GM12878 (cell line): ENCODE data around the gene MAPT. TPM values are rescaled to one million over a fixed set of nuclear protein-coding genes. Genes with fewer than 3 reads are reported as not detected.

ENCODE experiments used
- ATAC-seq: fragments of 200-7000 bp; cut with Tn5 transposase; 3 replicates; pipeline ENCODE4 v1.9.1; 2020; ENCODE audit warnings: mild to moderate bottlenecking, moderate library complexity
- BruUV-seq: library from RNA; stranded (reverse); fragments of 400-500 nt; replicated peaks from 2 replicates; lab custom pipeline; 2021; lab: Mats Ljungman, UMichigan
- CTCF ChIA-PET: fragments of 300-600 bp; sonication (Branson Sonifier 250); formaldehyde crosslinking; extraction: SDS; loops from one replicate; lab custom pipeline; 2021; ENCODE audit warnings: inconsistent platforms; lab: Yijun Ruan, JAX
- POLR2A ChIA-PET: fragments of 350-600 bp; formaldehyde crosslinking; extraction: SDS; loops from one replicate; lab custom pipeline; 2021; ENCODE audit warnings: inconsistent platforms; lab: Charles Lee
- RAD21 ChIA-PET: fragments of 300-600 bp; sonication (Branson Sonifier 250); formaldehyde crosslinking; loops from one replicate; lab custom pipeline; 2023; ENCODE audit warnings: antibody characterized with exemption; ENCODE audit not compliant: unreplicated experiment; lab: Charles Lee
- SMC1A ChIA-PET: fragments of 300-600 bp; sonication (Branson Sonifier 250); formaldehyde crosslinking; loops from one replicate; lab custom pipeline; 2023; ENCODE audit not compliant: unreplicated experiment, uncharacterized antibody; lab: Charles Lee
- DNase-seq: peaks from one replicate; pipeline ENCODE4 v3.0.0-alpha.2; 2011; ENCODE audit warnings: low read depth, low spot score
- FAIRE-seq: peaks from 3 replicates; lab custom pipeline; 2011; peaks lifted over from hg19 to GRCh38; lab: Jason Lieb, UNC
- H2AFZ ChIP-seq: 2 replicates; pipeline ENCODE4 v1.6.0; 2011; ENCODE audit warnings: low read depth, low read length, control low read depth; ENCODE audit not compliant: control insufficient read depth
- H3K27ac ChIP-seq: 2 replicates; pipeline ENCODE4 v1.5.1; 2011; ENCODE audit warnings: control low read depth; ENCODE audit not compliant: control insufficient read depth, insufficient read depth
- H3K27me3 ChIP-seq, 2 experiments: replicated peaks in 1 of 2; 2 replicates each; pipeline versions ENCODE4 v1.6.0 to v1.6.1; 2011; ENCODE audit warnings: low read length in 1 of 2; ENCODE audit not compliant: control insufficient read depth in 2 of 2, insufficient read depth in 2 of 2
- H3K36me3 ChIP-seq, 2 experiments: 2 replicates each; pipeline ENCODE4 v1.5.1; 2011; ENCODE audit warnings: low read length in 1 of 2; ENCODE audit not compliant: control insufficient read depth in 2 of 2, insufficient read depth in 2 of 2
- H3K4me1 ChIP-seq: 2 replicates; pipeline ENCODE4 v1.6.1; 2011; ENCODE audit warnings: mild to moderate bottlenecking, low read length, moderate library complexity, mixed read lengths; ENCODE audit not compliant: control insufficient read depth, insufficient read depth
- H3K4me2 ChIP-seq: 2 replicates; pipeline ENCODE4 v1.6.0; 2011; ENCODE audit warnings: control low read depth; ENCODE audit not compliant: control insufficient read depth, insufficient read depth
- H3K4me3 ChIP-seq: fragments of 200-600 bp; sonication (generic); 2 replicates; pipeline ENCODE4 v1.5.1; 2016
- H3K79me2 ChIP-seq: 2 replicates; pipeline ENCODE4 v1.6.0; 2011; ENCODE audit warnings: low read length; ENCODE audit not compliant: control insufficient read depth, insufficient read depth
- H3K9ac ChIP-seq: 2 replicates; pipeline ENCODE4 v1.8.0; 2011; ENCODE audit warnings: low read length, control low read depth, mixed read lengths; ENCODE audit not compliant: control insufficient read depth, insufficient read depth
- H3K9me3 ChIP-seq: replicated peaks from 3 replicates; pipeline ENCODE4 v1.5.1; 2011; ENCODE audit warnings: mild to moderate bottlenecking, low read length; ENCODE audit not compliant: control insufficient read depth, insufficient read depth
- H4K20me1 ChIP-seq: 2 replicates; pipeline ENCODE4 v1.6.0; 2011; ENCODE audit not compliant: control insufficient read depth, insufficient read depth
- BHLHE40 ChIP-seq, 2 experiments: fragments of 450-650 bp in 1 of 2; IDR thresholded peaks; 2 replicates each; pipeline ENCODE4 v1.6.1; 2011 to 2017; ENCODE audit warnings: low read depth in 2 of 2, borderline replicate concordance in 1 of 2, improper control_type of control experiment in 1 of 2, low read length in 1 of 2, mild to moderate bottlenecking in 1 of 2
- CHD2 ChIP-seq: IDR thresholded peaks from 2 replicates; pipeline ENCODE4 v1.6.1; 2011; ENCODE audit warnings: low read depth, low read length, improper control_type of control experiment, borderline replicate concordance
- IKZF2 ChIP-seq, 2 experiments: fragments of 450-650 bp; IDR thresholded peaks; 2 replicates each; pipeline ENCODE4 v1.6.1; 2017; ENCODE audit warnings: mild to moderate bottlenecking in 2 of 2, moderate library complexity in 2 of 2
- LARP7 ChIP-seq: fragments of 450-650 bp; IDR thresholded peaks from 2 replicates; pipeline ENCODE4 v1.6.1; 2017; ENCODE audit warnings: mild to moderate bottlenecking
- RAD51 ChIP-seq: fragments of 450-650 bp; IDR thresholded peaks from 2 replicates; pipeline ENCODE4 v1.6.1; 2016; ENCODE audit warnings: moderate library complexity, mild to moderate bottlenecking, inconsistent platforms
- RBBP5 ChIP-seq: fragments of 200-600 bp; sonication (generic); conservative IDR thresholded peaks from 2 replicates; pipeline ENCODE4 v1.6.1; 2016
- SPI1 ChIP-seq: IDR thresholded peaks from 2 replicates; pipeline ENCODE4 v1.6.1; 2011; ENCODE audit warnings: low read depth, mild to moderate bottlenecking, low read length, moderate library complexity, borderline replicate concordance; ENCODE audit not compliant: insufficient read depth
- ZNF622 ChIP-seq: fragments of 450-650 bp; IDR thresholded peaks from 2 replicates; pipeline ENCODE4 v1.6.1; 2017; ENCODE audit warnings: mild to moderate bottlenecking, inconsistent platforms
- WGBS: methylation state at CpG from one replicate; pipeline ENCODE4 v1.1.6; 2016; ENCODE audit warnings: low lambda C conversion rate; ENCODE audit not compliant: insufficient replicate concordance, insufficient coverage; ENCODE audit errors: missing lambda C conversion rate; 5-methylcytosine and 5-hydroxymethylcytosine counted together
- in situ Hi-C: fragments of 300-500 bp; cut with MboI; formaldehyde crosslinking; loops from 9 replicates; pipeline ENCODE4 v1.14.3; 2018; ENCODE audit warnings: mixed read lengths
- intact Hi-C: fragments of 100-400 bp; cut with micrococcal nuclease; formaldehyde crosslinking; loops from one replicate; pipeline ENCODE4 v1.14.2; 2022; ENCODE audit not compliant: unreplicated experiment
- polyA plus RNA-seq, 11 experiments: library from polyadenylated mRNA; depleted of rRNA in 4 of 11; unstranded in 6 of 11; stranded (reverse) in 5 of 11; fragments of >200 nt; fragmentation: Nextera tagmentation in 4 of 11; fragmentation: Illumina TruSeq in 1 of 11; extraction: Ambion mirVana in 4 of 11; extraction: Trizol in 1 of 11; gene quantifications; 1 replicate in 1 of 11; 2 replicates in 10 of 11; pipeline versions ENCODE4 v1.2.1 to v1.2.3, GENCODE V29; 2011 to 2016; ENCODE audit warnings: inconsistent platforms in 2 of 11, missing spikeins in 2 of 11, low read depth in 1 of 11
- total RNA-seq, 4 experiments: library from RNA; depleted of rRNA in 3 of 4; stranded (reverse); fragments of >200 nt in 3 of 4; fragmentation: Illumina TruSeq in 1 of 4; extraction: Trizol in 1 of 4; gene quantifications; 2 replicates each; pipeline versions ENCODE4 v1.2.1 to v1.2.3, GENCODE V29; 2013 to 2021
- TF ChIP-seq, protein P1 (sequence below): IDR thresholded peaks from 2 replicates; pipeline ENCODE4 v1.6.1; 2011; ENCODE audit warnings: borderline replicate concordance, low read depth, mild to moderate bottlenecking, moderate library complexity, low read length; ENCODE audit not compliant: insufficient read depth, poor library complexity, severe bottlenecking

Gene MAPT
- total and polyA plus RNA-seq, 10 of the 15 experiments (the other 5 are each of a cell fraction or from before 2014, with no cell fraction given), result under 0.01 to 0.05 (median 0.03) TPM; not detected in 7

DNA sequence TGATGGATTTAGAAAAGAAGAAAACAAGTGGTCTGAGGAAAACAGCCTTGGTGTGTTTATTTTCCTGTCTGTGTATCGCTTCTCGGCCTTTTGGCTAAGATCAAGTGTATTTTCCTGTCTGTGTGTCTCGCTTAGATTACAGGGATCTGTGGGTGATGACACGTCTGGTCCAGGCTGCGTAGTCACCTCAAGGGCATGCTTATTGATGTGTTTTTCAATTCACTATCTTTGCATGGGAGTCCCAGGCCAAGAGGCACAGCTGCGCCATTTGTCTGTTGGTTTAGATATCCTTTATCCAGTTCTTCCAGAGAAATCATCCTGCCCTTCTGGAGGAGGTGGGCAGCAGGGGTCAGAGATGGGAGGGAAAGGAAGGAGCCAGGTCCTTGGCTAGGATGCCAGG, 57.6 kb downstream of the MAPT start:
- Histone ChIP-seq H3K36me3 (no peaks in the 10 kb centered on the region), H3K27me3 (peaks cover 0 to 3% of the 10 kb centered on the region in 2 experiments; a peak in 3 of 4 replicates), H3K9ac (no peak overlapping the region), H4K20me1 (no peaks in the 10 kb centered on the region), H3K4me1 (no peaks in the 10 kb centered on the region), H2AFZ (no peak overlapping the region), H3K4me3 (no peak overlapping the region), H3K9me3 (no peaks in the 10 kb centered on the region), H3K4me2 (no peak overlapping the region), H3K27ac (no peak overlapping the region), H3K79me2 (no peaks in the 10 kb centered on the region)
- WGBS, result 24% methylated on average over 6 of the region's 6 CpGs
- SMC1A ChIA-PET, result no interaction called here
- FAIRE-seq, result no peak
- no TSS peak for BruUV-seq
- RAD21 ChIA-PET, result no interaction called here
- no peak for ATAC-seq
- in situ Hi-C loops, result no loop called here
- TF ChIP-seq IKZF2 (IDR thresholded peaks at IDR 0.05) (no peak), RAD51 (no peak), ZNF622 (no peak), SPI1 (no peak), CHD2 (no peak), RBBP5 (no peak), LARP7 (no peak), BHLHE40 (IDR thresholded peaks at IDR 0.05; ENCODE audit: borderline replicate concordance in 1 of 2, low read depth in 2 of 2, low read length in 1 of 2) (no peak)
- TF ChIP-seq, protein P1, sequence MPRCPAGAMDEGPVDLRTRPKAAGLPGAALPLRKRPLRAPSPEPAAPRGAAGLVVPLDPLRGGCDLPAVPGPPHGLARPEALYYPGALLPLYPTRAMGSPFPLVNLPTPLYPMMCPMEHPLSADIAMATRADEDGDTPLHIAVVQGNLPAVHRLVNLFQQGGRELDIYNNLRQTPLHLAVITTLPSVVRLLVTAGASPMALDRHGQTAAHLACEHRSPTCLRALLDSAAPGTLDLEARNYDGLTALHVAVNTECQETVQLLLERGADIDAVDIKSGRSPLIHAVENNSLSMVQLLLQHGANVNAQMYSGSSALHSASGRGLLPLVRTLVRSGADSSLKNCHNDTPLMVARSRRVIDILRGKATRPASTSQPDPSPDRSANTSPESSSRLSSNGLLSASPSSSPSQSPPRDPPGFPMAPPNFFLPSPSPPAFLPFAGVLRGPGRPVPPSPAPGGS, result no peak
- no peak for DNase-seq
- intact Hi-C loops, result no loop called here
- POLR2A ChIA-PET, result no interaction called here
- CTCF ChIA-PET, result no interaction called here
